K562 (cell line): ENCODE data around the gene C2orf42. TPM values are rescaled to one million over a fixed set of nuclear protein-coding genes. Genes with fewer than 3 reads are reported as not detected.

ENCODE experiments used
- HBP1 ChIP-seq: fragments of 450-650 bp; formaldehyde crosslinking; IDR thresholded peaks from 2 replicates; pipeline ENCODE4 v1.4.0; 2022; ENCODE audit warnings: missing genetic modification characterization
- HDAC1 ChIP-seq, 2 experiments: fragments of 450-650 bp; IDR thresholded peaks; 2 replicates each; pipeline ENCODE4 v1.6.1; 2016 to 2017; ENCODE audit warnings: inconsistent platforms in 1 of 2, mild to moderate bottlenecking in 1 of 2, moderate library complexity in 1 of 2
- MED1 ChIP-seq: sonication (generic); formaldehyde crosslinking; IDR thresholded peaks from 2 replicates; pipeline ENCODE4 v1.8.1; 2023; ENCODE audit warnings: missing genetic modification reagents, borderline replicate concordance
- NR2F6 ChIP-seq: fragments of 450-650 bp; formaldehyde crosslinking; IDR thresholded peaks from 2 replicates; pipeline ENCODE4 v1.4.0; 2020; ENCODE audit warnings: mild to moderate bottlenecking
- PTBP1 ChIP-seq: fragments of 200-400 bp; formaldehyde crosslinking; IDR thresholded peaks from 2 replicates; pipeline ENCODE4 v1.6.1; 2017; ENCODE audit warnings: low read depth, low read length
- REST ChIP-seq, 2 experiments: fragments of 450-650 bp; formaldehyde crosslinking in 1 of 2; IDR thresholded peaks; 2 replicates each; pipeline versions ENCODE4 v1.4.0 to v1.6.1; 2014 to 2020; ENCODE audit warnings: mild to moderate bottlenecking in 2 of 2, borderline replicate concordance in 1 of 2, low read depth in 1 of 2
- SAP30 ChIP-seq: fragments of 200-600 bp; sonication (generic); IDR thresholded peaks from 2 replicates; pipeline ENCODE4 v1.6.1; 2012; ENCODE audit warnings: borderline replicate concordance, low read depth, mild to moderate bottlenecking, moderate library complexity, low read length, control low read depth, inconsistent platforms; ENCODE audit not compliant: insufficient read depth, poor library complexity, severe bottlenecking
- SMAD3 ChIP-seq: fragments of 450-650 bp; formaldehyde crosslinking; conservative IDR thresholded peaks from 2 replicates; pipeline ENCODE4 v1.4.0; 2020; ENCODE audit warnings: mild to moderate bottlenecking
- ZBTB26 ChIP-seq: fragments of 450-650 bp; formaldehyde crosslinking; IDR thresholded peaks from 2 replicates; pipeline ENCODE4 v1.4.0; 2022; ENCODE audit warnings: missing genetic modification characterization
- ZBTB9 ChIP-seq: fragments of 450-650 bp; formaldehyde crosslinking; IDR thresholded peaks from 2 replicates; pipeline ENCODE4 v1.4.0; 2020; ENCODE audit warnings: mild to moderate bottlenecking, moderate library complexity
- ZKSCAN8 ChIP-seq: fragments of 200-800 bp; sonication (Bioruptor generic); IDR thresholded peaks from 2 replicates; pipeline ENCODE4 v1.6.1; 2016; ENCODE audit warnings: missing genetic modification characterization, missing compliant biosample characterization
- polyA plus RNA-seq, 8 experiments: library from polyadenylated mRNA; depleted of rRNA in 4 of 8; stranded (reverse) in 5 of 8; unstranded in 3 of 8; fragments of >200 nt; fragmentation: Nextera tagmentation in 2 of 8; fragmentation: Illumina TruSeq in 1 of 8; extraction: Ambion mirVana in 2 of 8; extraction: Trizol in 1 of 8; gene quantifications; 2 replicates each; pipeline versions ENCODE4 v1.2.1 to v1.2.3, GENCODE V29; 2011 to 2014; ENCODE audit warnings: inconsistent platforms in 1 of 8, missing spikeins in 1 of 8
- total RNA-seq, 7 experiments: library from RNA; depleted of rRNA in 6 of 7; stranded (reverse); fragments of >200 nt in 6 of 7; fragmentation: Illumina TruSeq in 2 of 7; extraction: Trizol in 2 of 7; gene quantifications; 2 replicates each; pipeline versions ENCODE4 v1.2.1 to v1.2.3, GENCODE V29; 2011 to 2021; ENCODE audit warnings: low replicate concordance in 1 of 7

Gene C2orf42
- total and polyA plus RNA-seq, 9 of the 15 experiments (the other 6 are each of a cell fraction or from before 2014, with no cell fraction given) = 4.6 to 10.9 (median 7.5) TPM

- TF ChIP-seq MED1 (no peak), NR2F6 (CRISPR knock-in tag) (0 out of 2 replicates have a peak, but pooled peaks have one; percentile 36), HDAC1 (IDR thresholded peaks at IDR 0.05) (peak in 1 of 2 experiments; percentile 47; a peak in 1 of 4 replicates), REST (IDR thresholded peaks at IDR 0.05; ENCODE audit: borderline replicate concordance) (peak; percentile 62), REST (CRISPR knock-in tag; IDR thresholded peaks at IDR 0.05; ENCODE audit: low read depth) (no peak; the same call in 1 of the 2 replicates), ZBTB9 (CRISPR knock-in tag) (peak; percentile 67; the same call in 1 of the 2 replicates), ZBTB26 (0 out of 2 replicates have a peak, but pooled peaks have one; percentile 41), HBP1 (0 out of 2 replicates have a peak, but pooled peaks have one; percentile 7), SAP30 (no peak), ZKSCAN8 (CRISPR knock-in tag) (0 out of 2 replicates have a peak, but pooled peaks have one; percentile 5), SMAD3 (CRISPR knock-in tag) (0 out of 2 replicates have a peak, but pooled peaks have one; percentile 40), PTBP1 (no peak)
Measured at GRCh38 chr2:70143314-70144150, 47.3 kb downstream of the C2orf42 start (continued).
